H9 (cell line): Measurements from ENCODE around the gene ZNF248. TPM values are rescaled to one million over a fixed set of nuclear protein-coding genes. Genes with fewer than 3 reads are reported as not detected.
"Not testable (repeated sequence)": the region's sequence is repeated elsewhere in the genome, so short reads cannot be mapped to it uniquely, and the experiment has no call there.

Experiments used
- DNase-seq: peaks from one replicate; pipeline ENCODE4 v3.0.0-alpha.2; 2017
- H2AFZ ChIP-seq: one replicate; pipeline ENCODE4 v1.6.1; 2013; ENCODE audit warnings: mild to moderate bottlenecking, low read length, control low read depth, moderate library complexity
- H2AK5ac ChIP-seq: 2 replicates; pipeline ENCODE4 v1.6.1; 2013; ENCODE audit warnings: low read length, control low read depth, mixed read lengths; ENCODE audit not compliant: insufficient read length
- H2BK120ac ChIP-seq: one replicate; pipeline ENCODE4 v1.6.1; 2013; ENCODE audit warnings: low read depth, mild to moderate bottlenecking, low read length, control low read depth, inconsistent platforms; ENCODE audit not compliant: poor library complexity, severe bottlenecking
- H2BK12ac ChIP-seq: 2 replicates; pipeline ENCODE4 v1.6.1; 2013; ENCODE audit warnings: low read length, control low read depth, mixed read lengths, low read depth; ENCODE audit not compliant: insufficient read length
- H2BK15ac ChIP-seq: 2 replicates; pipeline ENCODE4 v1.6.1; 2013; ENCODE audit warnings: low read depth, low read length, control low read depth
- H2BK20ac ChIP-seq: one replicate; pipeline ENCODE4 v1.6.1; 2013; ENCODE audit warnings: low read depth, mild to moderate bottlenecking, low read length, control low read depth, inconsistent platforms; ENCODE audit not compliant: poor library complexity, severe bottlenecking
- H2BK5ac ChIP-seq: 2 replicates; pipeline ENCODE4 v1.6.1; 2013; ENCODE audit warnings: low read length, control low read depth, mixed read lengths; ENCODE audit not compliant: insufficient read length
- H3K14ac ChIP-seq: 2 replicates; pipeline ENCODE4 v1.6.1; 2013; ENCODE audit warnings: low read length, control low read depth; ENCODE audit not compliant: insufficient read depth
- H3K18ac ChIP-seq: 2 replicates; pipeline ENCODE4 v1.6.1; 2013; ENCODE audit warnings: low read depth, mild to moderate bottlenecking, mixed read lengths, low read length, control low read depth; ENCODE audit not compliant: insufficient read length
- H3K23ac ChIP-seq: 2 replicates; pipeline ENCODE4 v1.6.1; 2013; ENCODE audit warnings: low read length, control low read depth, mixed read lengths, low read depth; ENCODE audit not compliant: insufficient read length
- H3K23me2 ChIP-seq: 2 replicates; pipeline ENCODE4 v1.6.1; 2013; ENCODE audit warnings: low read depth, mild to moderate bottlenecking, mixed read lengths, low read length, control low read depth; ENCODE audit not compliant: insufficient read length, poor library complexity, severe bottlenecking
- H3K27ac ChIP-seq: 2 replicates; pipeline ENCODE4 v1.5.1; 2013; ENCODE audit warnings: low read length, control low read depth, mixed read lengths, low read depth; ENCODE audit not compliant: insufficient read length
- H3K27me3 ChIP-seq: 2 replicates; pipeline ENCODE4 v1.6.1; 2013; ENCODE audit warnings: low read length, control low read depth, inconsistent platforms; ENCODE audit not compliant: insufficient read depth
- H3K4ac ChIP-seq: 2 replicates; pipeline ENCODE4 v1.6.1; 2013; ENCODE audit warnings: low read depth, mild to moderate bottlenecking, control low read depth, inconsistent platforms, low read length, moderate library complexity
- H3K4me1 ChIP-seq: 2 replicates; pipeline ENCODE4 v1.6.1; 2013; ENCODE audit warnings: low read length, control low read depth, inconsistent platforms; ENCODE audit not compliant: insufficient read depth
- H3K4me2 ChIP-seq: 2 replicates; pipeline ENCODE4 v1.6.1; 2013; ENCODE audit warnings: low read length, control low read depth, mixed read lengths; ENCODE audit not compliant: insufficient read length, insufficient read depth
- H3K56ac ChIP-seq: 2 replicates; pipeline ENCODE4 v1.6.1; 2013; ENCODE audit warnings: low read depth, mild to moderate bottlenecking, mixed read lengths, low read length, control low read depth; ENCODE audit not compliant: insufficient read length
- H3K79me1 ChIP-seq: 2 replicates; pipeline ENCODE4 v1.6.1; 2013; ENCODE audit warnings: low read depth, mild to moderate bottlenecking, moderate library complexity, low read length, control low read depth, inconsistent platforms; ENCODE audit not compliant: insufficient read depth, poor library complexity, severe bottlenecking
- H3K79me2 ChIP-seq: 2 replicates; pipeline ENCODE4 v1.6.1; 2013; ENCODE audit warnings: low read length, control low read depth, inconsistent platforms; ENCODE audit not compliant: insufficient read depth
- H3K9ac ChIP-seq: 2 replicates; pipeline ENCODE4 v1.6.1; 2013; ENCODE audit warnings: low read length, control low read depth, mixed read lengths; ENCODE audit not compliant: insufficient read length; ENCODE audit errors: extremely low read depth
- H3K9me3 ChIP-seq: one replicate; pipeline ENCODE4 v1.6.1; 2013; ENCODE audit warnings: low read depth, low read length, inconsistent platforms; ENCODE audit not compliant: control insufficient read depth
- H3T11ph ChIP-seq: one replicate; pipeline ENCODE4 v1.6.1; 2013; ENCODE audit warnings: mild to moderate bottlenecking, low read length, control low read depth, inconsistent platforms
- H4K20me1 ChIP-seq: one replicate; pipeline ENCODE4 v1.6.1; 2013; ENCODE audit not compliant: control insufficient read depth, insufficient read length, insufficient read depth
- H4K5ac ChIP-seq: 2 replicates; pipeline ENCODE4 v1.6.1; 2013; ENCODE audit warnings: low read depth, mild to moderate bottlenecking, mixed read lengths, low read length, control low read depth; ENCODE audit not compliant: insufficient read length
- H4K8ac ChIP-seq: replicated peaks from 2 replicates; pipeline ENCODE4 v1.6.1; 2013; ENCODE audit warnings: low read length, control low read depth, mixed read lengths, low read depth; ENCODE audit not compliant: insufficient read length
- H4K91ac ChIP-seq: 2 replicates; pipeline ENCODE4 v1.6.1; 2013; ENCODE audit warnings: low read depth, mild to moderate bottlenecking, moderate library complexity, mixed read lengths, low read length, control low read depth; ENCODE audit not compliant: insufficient read length
- H3K27ac Mint-ChIP-seq, 3 experiments: 2 replicates in 2 of 3; 3 replicates in 1 of 3; pipeline ENCODE4 v1.8.0; 2020 to 2021; ENCODE audit warnings: mixed read lengths in 3 of 3, mild to moderate bottlenecking in 1 of 3, moderate library complexity in 1 of 3
- H3K27me3 Mint-ChIP-seq: 2 replicates; pipeline ENCODE4 v1.8.0; 2021; ENCODE audit warnings: low read depth, mild to moderate bottlenecking, moderate library complexity, mixed read lengths
- H3K36me3 Mint-ChIP-seq, 3 experiments: 2 replicates in 2 of 3; 3 replicates in 1 of 3; pipeline ENCODE4 v1.8.0; 2020 to 2021; ENCODE audit warnings: low read depth in 3 of 3, mixed read lengths in 3 of 3; ENCODE audit not compliant: insufficient read depth in 1 of 3
- H3K4me1 Mint-ChIP-seq, 2 experiments: 2 replicates each; pipeline ENCODE4 v1.8.0; 2020; ENCODE audit warnings: mixed read lengths in 2 of 2
- H3K4me3 Mint-ChIP-seq, 2 experiments: 2 replicates in 1 of 2; 3 replicates in 1 of 2; pipeline ENCODE4 v1.8.0; 2020 to 2021; ENCODE audit warnings: mild to moderate bottlenecking in 2 of 2, mixed read lengths in 2 of 2, moderate library complexity in 1 of 2
- H3K9me3 Mint-ChIP-seq, 2 experiments: 2 replicates in 1 of 2; 3 replicates in 1 of 2; pipeline ENCODE4 v1.8.0; 2020; ENCODE audit warnings: mild to moderate bottlenecking in 2 of 2, mixed read lengths in 2 of 2, moderate library complexity in 1 of 2
- CTCF ChIP-seq: fragments of 200-600 bp; sonication (generic); conservative IDR thresholded peaks from 3 replicates; pipeline ENCODE4 v1.8.0; 2021; ENCODE audit warnings: antibody characterized with exemption, mild to moderate bottlenecking
- WGBS: extraction: QIAGEN DNeasy Blood & Tissue Kit; methylation state at CpG from one replicate; pipeline ENCODE4 v1.1.7; 2013; ENCODE audit warnings: missing lambda C conversion rate, low lambda C conversion rate, mixed read lengths; ENCODE audit not compliant: insufficient read length; ENCODE audit errors: extremely low coverage; 5-methylcytosine and 5-hydroxymethylcytosine counted together
- total RNA-seq: library from RNA; stranded (reverse); gene quantifications from 2 replicates; pipeline ENCODE4 v1.2.1, GENCODE V29; 2021

ZNF248 gene
- total RNA-seq, 1 experiment from 2014 or later = 5.4 TPM

- Histone ChIP-seq H4K20me1 (no peaks in the 10 kb centered on the region), H3K9ac (no peak overlapping the region), H3K79me1 (no peaks in the 10 kb centered on the region), H2BK5ac (no peak overlapping the region), H3K4me1 (no peaks in the 10 kb centered on the region), H3K4me2 (no peak overlapping the region), H2BK12ac (no peak overlapping the region), H3K23me2 (no peaks in the 10 kb centered on the region), H3K23ac (no peak overlapping the region), H3K27ac (no peak overlapping the region), H4K8ac (no peak overlapping the region), H3T11ph (no peak overlapping the region), H2AK5ac (no peak overlapping the region), H2BK15ac (no peak overlapping the region), H3K27me3 (no peaks in the 10 kb centered on the region), H3K14ac (no peak overlapping the region), H3K18ac (no peak overlapping the region), H3K79me2 (no peaks in the 10 kb centered on the region), H3K4ac (no peak overlapping the region), H2AFZ (no peak overlapping the region), H2BK20ac (no peak overlapping the region), H2BK120ac (no peak overlapping the region), H3K56ac (no peak overlapping the region), H4K5ac (no peak overlapping the region), H4K91ac (no peak overlapping the region), H3K9me3 (peaks cover 44% of the 10 kb centered on the region)
- H3K27ac Mint-ChIP-seq = no peak overlapping the region
- H3K27me3 Mint-ChIP-seq = no peaks in the 10 kb centered on the region; the same call in 1 of the 2 replicates
- H3K4me1 Mint-ChIP-seq = no peaks in the 10 kb centered on the region
- no peak for TF ChIP-seq CTCF
- no CpG with 5 or more reads among the region's 3 CpGs for WGBS
- no peak overlapping the region for H3K4me3 Mint-ChIP-seq
- DNase-seq = no peak
- H3K36me3 Mint-ChIP-seq = peaks cover 2 to 33% (median 4%) of the 10 kb centered on the region in 3 experiments; a peak in 6 of 7 replicates
- H3K9me3 Mint-ChIP-seq = peaks cover 90 to 94% of the 10 kb centered on the region in 2 experiments
Measured at GRCh38 chr10:37739181-37739580, 118.2 kb downstream of the ZNF248 start.

- H3K4ac ChIP-seq, H2BK12ac ChIP-seq, H2AFZ ChIP-seq, H3K27me3 ChIP-seq, H3T11ph ChIP-seq, H3K79me2 ChIP-seq, H3K9ac ChIP-seq, H4K5ac ChIP-seq, DNase-seq, H2BK15ac ChIP-seq, H2BK120ac ChIP-seq, H3K79me1 ChIP-seq, H3K18ac ChIP-seq, H3K4me1 Mint-ChIP-seq, H4K8ac ChIP-seq, H3K27me3 Mint-ChIP-seq, H3K56ac ChIP-seq, H2BK20ac ChIP-seq, H3K4me1 ChIP-seq, H3K23ac ChIP-seq, H3K4me3 Mint-ChIP-seq, H3K4me2 ChIP-seq, H2AK5ac ChIP-seq, H3K27ac Mint-ChIP-seq, H3K23me2 ChIP-seq, H3K14ac ChIP-seq, H3K27ac ChIP-seq, H4K20me1 ChIP-seq, H4K91ac ChIP-seq, H2BK5ac ChIP-seq: not testable (repeated sequence)
- peaks cover 45% of the 10 kb centered on the region for H3K9me3 ChIP-seq
- Mint-ChIP-seq H3K36me3 (peaks cover 4 to 36% (median 4%) of the 10 kb centered on the region in 3 experiments; a peak in 6 of 7 replicates), H3K9me3 (peaks cover 87 to 91% of the 10 kb centered on the region in 2 experiments)
- WGBS = no CpG with 5 or more reads among the region's 16 CpGs
Measured at GRCh38 chr10:37738241-37738640, 119.2 kb downstream of the ZNF248 start.
